H9 (cell line): Measurements from ENCODE around the gene FRRS1. TPM values are rescaled to one million over a fixed set of nuclear protein-coding genes. Genes with fewer than 3 reads are reported as not detected.

Experiments
- DNase-seq: peaks from one replicate; pipeline ENCODE4 v3.0.0-alpha.2; 2017
- H2AFZ ChIP-seq: one replicate; pipeline ENCODE4 v1.6.1; 2013; ENCODE audit warnings: mild to moderate bottlenecking, low read length, control low read depth, moderate library complexity
- H2AK5ac ChIP-seq: 2 replicates; pipeline ENCODE4 v1.6.1; 2013; ENCODE audit warnings: low read length, control low read depth, mixed read lengths; ENCODE audit not compliant: insufficient read length
- H2BK120ac ChIP-seq: one replicate; pipeline ENCODE4 v1.6.1; 2013; ENCODE audit warnings: low read depth, mild to moderate bottlenecking, low read length, control low read depth, inconsistent platforms; ENCODE audit not compliant: poor library complexity, severe bottlenecking
- H2BK12ac ChIP-seq: 2 replicates; pipeline ENCODE4 v1.6.1; 2013; ENCODE audit warnings: low read length, control low read depth, mixed read lengths, low read depth; ENCODE audit not compliant: insufficient read length
- H2BK15ac ChIP-seq: 2 replicates; pipeline ENCODE4 v1.6.1; 2013; ENCODE audit warnings: low read depth, low read length, control low read depth
- H2BK20ac ChIP-seq: one replicate; pipeline ENCODE4 v1.6.1; 2013; ENCODE audit warnings: low read depth, mild to moderate bottlenecking, low read length, control low read depth, inconsistent platforms; ENCODE audit not compliant: poor library complexity, severe bottlenecking
- H2BK5ac ChIP-seq: 2 replicates; pipeline ENCODE4 v1.6.1; 2013; ENCODE audit warnings: low read length, control low read depth, mixed read lengths; ENCODE audit not compliant: insufficient read length
- H3K14ac ChIP-seq: 2 replicates; pipeline ENCODE4 v1.6.1; 2013; ENCODE audit warnings: low read length, control low read depth; ENCODE audit not compliant: insufficient read depth
- H3K18ac ChIP-seq: 2 replicates; pipeline ENCODE4 v1.6.1; 2013; ENCODE audit warnings: low read depth, mild to moderate bottlenecking, mixed read lengths, low read length, control low read depth; ENCODE audit not compliant: insufficient read length
- H3K23ac ChIP-seq: 2 replicates; pipeline ENCODE4 v1.6.1; 2013; ENCODE audit warnings: low read length, control low read depth, mixed read lengths, low read depth; ENCODE audit not compliant: insufficient read length
- H3K23me2 ChIP-seq: 2 replicates; pipeline ENCODE4 v1.6.1; 2013; ENCODE audit warnings: low read depth, mild to moderate bottlenecking, mixed read lengths, low read length, control low read depth; ENCODE audit not compliant: insufficient read length, poor library complexity, severe bottlenecking
- H3K27ac ChIP-seq: 2 replicates; pipeline ENCODE4 v1.5.1; 2013; ENCODE audit warnings: low read length, control low read depth, mixed read lengths, low read depth; ENCODE audit not compliant: insufficient read length
- H3K27me3 ChIP-seq: 2 replicates; pipeline ENCODE4 v1.6.1; 2013; ENCODE audit warnings: low read length, control low read depth, inconsistent platforms; ENCODE audit not compliant: insufficient read depth
- H3K4ac ChIP-seq: 2 replicates; pipeline ENCODE4 v1.6.1; 2013; ENCODE audit warnings: low read depth, mild to moderate bottlenecking, control low read depth, inconsistent platforms, low read length, moderate library complexity
- H3K4me1 ChIP-seq: 2 replicates; pipeline ENCODE4 v1.6.1; 2013; ENCODE audit warnings: low read length, control low read depth, inconsistent platforms; ENCODE audit not compliant: insufficient read depth
- H3K4me2 ChIP-seq: 2 replicates; pipeline ENCODE4 v1.6.1; 2013; ENCODE audit warnings: low read length, control low read depth, mixed read lengths; ENCODE audit not compliant: insufficient read length, insufficient read depth
- H3K56ac ChIP-seq: 2 replicates; pipeline ENCODE4 v1.6.1; 2013; ENCODE audit warnings: low read depth, mild to moderate bottlenecking, mixed read lengths, low read length, control low read depth; ENCODE audit not compliant: insufficient read length
- H3K79me1 ChIP-seq: 2 replicates; pipeline ENCODE4 v1.6.1; 2013; ENCODE audit warnings: low read depth, mild to moderate bottlenecking, moderate library complexity, low read length, control low read depth, inconsistent platforms; ENCODE audit not compliant: insufficient read depth, poor library complexity, severe bottlenecking
- H3K79me2 ChIP-seq: 2 replicates; pipeline ENCODE4 v1.6.1; 2013; ENCODE audit warnings: low read length, control low read depth, inconsistent platforms; ENCODE audit not compliant: insufficient read depth
- H3K9ac ChIP-seq: 2 replicates; pipeline ENCODE4 v1.6.1; 2013; ENCODE audit warnings: low read length, control low read depth, mixed read lengths; ENCODE audit not compliant: insufficient read length; ENCODE audit errors: extremely low read depth
- H3K9me3 ChIP-seq: one replicate; pipeline ENCODE4 v1.6.1; 2013; ENCODE audit warnings: low read depth, low read length, inconsistent platforms; ENCODE audit not compliant: control insufficient read depth
- H3T11ph ChIP-seq: one replicate; pipeline ENCODE4 v1.6.1; 2013; ENCODE audit warnings: mild to moderate bottlenecking, low read length, control low read depth, inconsistent platforms
- H4K20me1 ChIP-seq: one replicate; pipeline ENCODE4 v1.6.1; 2013; ENCODE audit not compliant: control insufficient read depth, insufficient read length, insufficient read depth
- H4K5ac ChIP-seq: 2 replicates; pipeline ENCODE4 v1.6.1; 2013; ENCODE audit warnings: low read depth, mild to moderate bottlenecking, mixed read lengths, low read length, control low read depth; ENCODE audit not compliant: insufficient read length
- H4K8ac ChIP-seq: replicated peaks from 2 replicates; pipeline ENCODE4 v1.6.1; 2013; ENCODE audit warnings: low read length, control low read depth, mixed read lengths, low read depth; ENCODE audit not compliant: insufficient read length
- H4K91ac ChIP-seq: 2 replicates; pipeline ENCODE4 v1.6.1; 2013; ENCODE audit warnings: low read depth, mild to moderate bottlenecking, moderate library complexity, mixed read lengths, low read length, control low read depth; ENCODE audit not compliant: insufficient read length
- H3K27ac Mint-ChIP-seq, 3 experiments: 2 replicates in 2 of 3; 3 replicates in 1 of 3; pipeline ENCODE4 v1.8.0; 2020 to 2021; ENCODE audit warnings: mixed read lengths in 3 of 3, mild to moderate bottlenecking in 1 of 3, moderate library complexity in 1 of 3
- H3K27me3 Mint-ChIP-seq: 2 replicates; pipeline ENCODE4 v1.8.0; 2021; ENCODE audit warnings: low read depth, mild to moderate bottlenecking, moderate library complexity, mixed read lengths
- H3K36me3 Mint-ChIP-seq, 3 experiments: 2 replicates in 2 of 3; 3 replicates in 1 of 3; pipeline ENCODE4 v1.8.0; 2020 to 2021; ENCODE audit warnings: low read depth in 3 of 3, mixed read lengths in 3 of 3; ENCODE audit not compliant: insufficient read depth in 1 of 3
- H3K4me1 Mint-ChIP-seq, 2 experiments: 2 replicates each; pipeline ENCODE4 v1.8.0; 2020; ENCODE audit warnings: mixed read lengths in 2 of 2
- H3K4me3 Mint-ChIP-seq, 2 experiments: 2 replicates in 1 of 2; 3 replicates in 1 of 2; pipeline ENCODE4 v1.8.0; 2020 to 2021; ENCODE audit warnings: mild to moderate bottlenecking in 2 of 2, mixed read lengths in 2 of 2, moderate library complexity in 1 of 2
- H3K9me3 Mint-ChIP-seq, 2 experiments: 2 replicates in 1 of 2; 3 replicates in 1 of 2; pipeline ENCODE4 v1.8.0; 2020; ENCODE audit warnings: mild to moderate bottlenecking in 2 of 2, mixed read lengths in 2 of 2, moderate library complexity in 1 of 2
- WGBS: extraction: QIAGEN DNeasy Blood & Tissue Kit; methylation state at CpG from one replicate; pipeline ENCODE4 v1.1.7; 2013; ENCODE audit warnings: missing lambda C conversion rate, low lambda C conversion rate, mixed read lengths; ENCODE audit not compliant: insufficient read length; ENCODE audit errors: extremely low coverage; 5-methylcytosine and 5-hydroxymethylcytosine counted together
- total RNA-seq: library from RNA; stranded (reverse); gene quantifications from 2 replicates; pipeline ENCODE4 v1.2.1, GENCODE V29; 2021
- TF ChIP-seq, protein P1 (sequence below): fragments of 200-600 bp; sonication (generic); conservative IDR thresholded peaks from 3 replicates; pipeline ENCODE4 v1.8.0; 2021; ENCODE audit warnings: antibody characterized with exemption, mild to moderate bottlenecking

The FRRS1 gene
- total RNA-seq, 1 experiment from 2014 or later, result 5.6 TPM

DNA sequence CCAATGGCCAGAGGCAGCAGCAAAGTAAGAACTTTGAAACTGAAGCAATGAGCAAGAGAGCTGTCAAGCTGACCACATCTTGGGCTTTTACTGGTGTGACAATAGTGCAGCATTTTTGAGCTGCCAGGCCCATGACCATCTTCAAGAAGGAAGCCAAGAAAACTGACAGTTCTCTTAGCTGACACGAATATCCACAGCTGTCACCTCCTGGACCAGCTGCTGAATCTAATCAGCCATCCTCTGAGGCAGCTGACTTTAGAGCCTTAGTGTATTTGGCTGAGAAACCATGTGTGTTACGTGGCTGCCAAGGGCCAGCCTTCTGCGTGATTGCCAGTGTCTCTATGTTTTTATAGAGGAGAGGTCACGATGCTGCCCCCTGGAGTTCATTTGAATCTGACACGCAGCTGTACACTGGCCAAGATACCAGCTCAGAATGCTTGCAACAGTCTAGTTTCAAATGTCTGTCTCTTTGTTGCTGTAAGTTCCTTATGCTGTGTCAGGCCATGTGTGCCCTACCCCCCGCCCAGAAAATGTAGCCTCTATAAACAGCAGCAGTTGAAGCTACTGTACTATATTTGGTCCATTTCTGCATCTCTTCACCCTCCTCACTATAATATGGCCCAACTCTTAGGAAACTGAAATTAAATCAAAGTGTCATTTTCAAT, 80.8 kb downstream of the FRRS1 start:
- H3K18ac ChIP-seq, result no peak overlapping the region
- no peaks in the 10 kb centered on the region for H3K4me1 ChIP-seq
- H4K91ac ChIP-seq, result no peak overlapping the region
- no peak overlapping the region for H2AK5ac ChIP-seq
- no peaks in the 10 kb centered on the region for H4K20me1 ChIP-seq
- H2BK5ac ChIP-seq, result no peak overlapping the region
- no peak overlapping the region for H3K9ac ChIP-seq
- Mint-ChIP-seq H3K9me3 (no peaks in the 10 kb centered on the region), H3K36me3 (no peaks in the 10 kb centered on the region), H3K4me1 (no peaks in the 10 kb centered on the region), H3K4me3 (no peak overlapping the region), H3K27ac (no peak overlapping the region), H3K27me3 (no peaks in the 10 kb centered on the region)
- no peak overlapping the region for H2BK15ac ChIP-seq
- no peak overlapping the region for H3K56ac ChIP-seq
- H3K23me2 ChIP-seq, result no peaks in the 10 kb centered on the region
- no peak overlapping the region for H2AFZ ChIP-seq
- TF ChIP-seq, protein P1, sequence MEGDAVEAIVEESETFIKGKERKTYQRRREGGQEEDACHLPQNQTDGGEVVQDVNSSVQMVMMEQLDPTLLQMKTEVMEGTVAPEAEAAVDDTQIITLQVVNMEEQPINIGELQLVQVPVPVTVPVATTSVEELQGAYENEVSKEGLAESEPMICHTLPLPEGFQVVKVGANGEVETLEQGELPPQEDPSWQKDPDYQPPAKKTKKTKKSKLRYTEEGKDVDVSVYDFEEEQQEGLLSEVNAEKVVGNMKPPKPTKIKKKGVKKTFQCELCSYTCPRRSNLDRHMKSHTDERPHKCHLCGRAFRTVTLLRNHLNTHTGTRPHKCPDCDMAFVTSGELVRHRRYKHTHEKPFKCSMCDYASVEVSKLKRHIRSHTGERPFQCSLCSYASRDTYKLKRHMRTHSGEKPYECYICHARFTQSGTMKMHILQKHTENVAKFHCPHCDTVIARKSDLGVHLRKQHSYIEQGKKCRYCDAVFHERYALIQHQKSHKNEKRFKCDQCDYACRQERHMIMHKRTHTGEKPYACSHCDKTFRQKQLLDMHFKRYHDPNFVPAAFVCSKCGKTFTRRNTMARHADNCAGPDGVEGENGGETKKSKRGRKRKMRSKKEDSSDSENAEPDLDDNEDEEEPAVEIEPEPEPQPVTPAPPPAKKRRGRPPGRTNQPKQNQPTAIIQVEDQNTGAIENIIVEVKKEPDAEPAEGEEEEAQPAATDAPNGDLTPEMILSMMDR, result peak; percentile 74
- no peak overlapping the region for H3K14ac ChIP-seq
- DNase-seq, result peak; percentile 66
- no peaks in the 10 kb centered on the region for H3K79me1 ChIP-seq
- no peak overlapping the region for H3K4ac ChIP-seq
- no peak overlapping the region for H4K5ac ChIP-seq
- no peaks in the 10 kb centered on the region for H3K9me3 ChIP-seq
- no peak overlapping the region for H2BK20ac ChIP-seq
- no peak overlapping the region for H4K8ac ChIP-seq
- H3K79me2 ChIP-seq, result no peaks in the 10 kb centered on the region
- H3K23ac ChIP-seq, result no peak overlapping the region
- no peak overlapping the region for H2BK120ac ChIP-seq
- H2BK12ac ChIP-seq, result no peak overlapping the region
- H3K27me3 ChIP-seq, result no peaks in the 10 kb centered on the region
- H3K27ac ChIP-seq, result no peak overlapping the region
- H3T11ph ChIP-seq, result no peak overlapping the region
- H3K4me2 ChIP-seq, result no peak overlapping the region
- no CpG with 5 or more reads among the region's 6 CpGs for WGBS
